Osteoblast (primary cell): ENCODE measurements around the gene FASN. TPM values are rescaled to one million over a fixed set of nuclear protein-coding genes. Genes with fewer than 3 reads are reported as not detected.
A peak's percentile ranks its signal among the peaks of the same experiment; 100 is the strongest.

Source experiments
- DNase-seq: peaks from one replicate; pipeline ENCODE4 v3.0.0; 2011; ENCODE audit warnings: low spot score, mixed read lengths; ENCODE audit not compliant: insufficient read length; ENCODE audit errors: missing footprints
- H2AFZ ChIP-seq: 2 replicates; pipeline ENCODE4 v1.6.0; 2011; ENCODE audit warnings: mild to moderate bottlenecking, low read length
- H3K27ac ChIP-seq: 2 replicates; pipeline ENCODE4 v1.5.1; 2011; ENCODE audit warnings: mild to moderate bottlenecking, low read depth, low read length, moderate library complexity
- H3K27me3 ChIP-seq: 2 replicates; pipeline ENCODE4 v1.6.0; 2012; ENCODE audit warnings: mild to moderate bottlenecking, control low read depth, inconsistent platforms, low read length, moderate library complexity; ENCODE audit not compliant: insufficient read depth
- H3K36me3 ChIP-seq: 2 replicates; pipeline ENCODE4 v1.5.1; 2011; ENCODE audit warnings: mild to moderate bottlenecking, low read length, control low read depth, moderate library complexity; ENCODE audit not compliant: insufficient read depth
- H3K4me1 ChIP-seq: 2 replicates; pipeline ENCODE4 v1.5.1; 2011; ENCODE audit warnings: mild to moderate bottlenecking, low read length, control low read depth, moderate library complexity; ENCODE audit not compliant: insufficient read depth
- H3K4me2 ChIP-seq: 2 replicates; pipeline ENCODE4 v1.6.0; 2011; ENCODE audit warnings: mild to moderate bottlenecking, low read length; ENCODE audit not compliant: insufficient read depth
- H3K4me3 ChIP-seq: fragments of 200-600 bp; sonication (generic); 3 replicates; pipeline ENCODE4 v1.5.1; 2012; ENCODE audit warnings: mild to moderate bottlenecking, low read length, inconsistent platforms; ENCODE audit not compliant: insufficient read depth
- H3K79me2 ChIP-seq: 2 replicates; pipeline ENCODE4 v1.6.0; 2012; ENCODE audit warnings: mild to moderate bottlenecking, low read length, control low read depth, inconsistent platforms; ENCODE audit not compliant: insufficient read depth
- H3K9me3 ChIP-seq: 2 replicates; pipeline ENCODE4 v1.5.1; 2011; ENCODE audit warnings: low read depth, low read length, control low read depth
- H4K20me1 ChIP-seq: 2 replicates; pipeline ENCODE4 v1.6.0; 2012; ENCODE audit warnings: mild to moderate bottlenecking, low read length, control low read depth; ENCODE audit not compliant: insufficient read depth
- total RNA-seq: library from RNA; depleted of rRNA; stranded (reverse); fragments of >200 nt; gene quantifications from 2 replicates; pipeline ENCODE4 v1.2.3, GENCODE V29; 2012
- TF ChIP-seq, protein P1 (sequence below): IDR thresholded peaks from 2 replicates; pipeline ENCODE4 v1.5.1; 2011; ENCODE audit warnings: mild to moderate bottlenecking, low read depth, low read length, moderate library complexity; ENCODE audit errors: extremely low read depth

The FASN gene
- total RNA-seq, 1 donor = 142 TPM

DNA sequence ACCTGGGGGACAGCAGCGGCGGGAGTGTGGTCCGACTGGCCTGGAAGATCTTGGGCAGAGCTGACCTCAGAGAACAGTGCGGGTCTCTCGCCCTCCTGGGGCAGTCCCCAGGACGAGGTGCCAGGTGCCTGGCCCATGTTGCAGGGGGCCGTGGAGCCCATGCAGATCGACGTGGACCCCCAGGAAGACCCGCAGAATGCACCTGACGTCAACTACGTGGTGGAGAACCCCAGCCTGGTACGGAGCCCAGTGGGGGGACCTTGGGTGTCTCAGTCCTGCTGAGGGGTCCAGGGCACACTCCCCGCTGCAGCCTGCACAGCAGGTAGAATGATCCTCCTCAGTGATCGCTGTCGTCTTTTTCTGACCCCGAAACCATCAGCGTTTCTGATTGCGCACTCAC, 44.9 kb downstream of the FASN start:
- Histone ChIP-seq H3K4me1 (peaks cover 12% of the 10 kb centered on the region), H3K36me3 (peaks cover 36% of the 10 kb centered on the region), H3K27me3 (no peaks in the 10 kb centered on the region), H3K27ac (no peak overlapping the region), H3K79me2 (peaks cover 46% of the 10 kb centered on the region), H2AFZ (no peak overlapping the region), H4K20me1 (peaks cover 4% of the 10 kb centered on the region), H3K4me3 (peak overlapping the region; percentile 91), H3K4me2 (peak overlapping the region; percentile 81), H3K9me3 (no peaks in the 10 kb centered on the region)
- TF ChIP-seq, protein P1, sequence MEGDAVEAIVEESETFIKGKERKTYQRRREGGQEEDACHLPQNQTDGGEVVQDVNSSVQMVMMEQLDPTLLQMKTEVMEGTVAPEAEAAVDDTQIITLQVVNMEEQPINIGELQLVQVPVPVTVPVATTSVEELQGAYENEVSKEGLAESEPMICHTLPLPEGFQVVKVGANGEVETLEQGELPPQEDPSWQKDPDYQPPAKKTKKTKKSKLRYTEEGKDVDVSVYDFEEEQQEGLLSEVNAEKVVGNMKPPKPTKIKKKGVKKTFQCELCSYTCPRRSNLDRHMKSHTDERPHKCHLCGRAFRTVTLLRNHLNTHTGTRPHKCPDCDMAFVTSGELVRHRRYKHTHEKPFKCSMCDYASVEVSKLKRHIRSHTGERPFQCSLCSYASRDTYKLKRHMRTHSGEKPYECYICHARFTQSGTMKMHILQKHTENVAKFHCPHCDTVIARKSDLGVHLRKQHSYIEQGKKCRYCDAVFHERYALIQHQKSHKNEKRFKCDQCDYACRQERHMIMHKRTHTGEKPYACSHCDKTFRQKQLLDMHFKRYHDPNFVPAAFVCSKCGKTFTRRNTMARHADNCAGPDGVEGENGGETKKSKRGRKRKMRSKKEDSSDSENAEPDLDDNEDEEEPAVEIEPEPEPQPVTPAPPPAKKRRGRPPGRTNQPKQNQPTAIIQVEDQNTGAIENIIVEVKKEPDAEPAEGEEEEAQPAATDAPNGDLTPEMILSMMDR = no peak
- DNase-seq = peak; percentile 58

DNA sequence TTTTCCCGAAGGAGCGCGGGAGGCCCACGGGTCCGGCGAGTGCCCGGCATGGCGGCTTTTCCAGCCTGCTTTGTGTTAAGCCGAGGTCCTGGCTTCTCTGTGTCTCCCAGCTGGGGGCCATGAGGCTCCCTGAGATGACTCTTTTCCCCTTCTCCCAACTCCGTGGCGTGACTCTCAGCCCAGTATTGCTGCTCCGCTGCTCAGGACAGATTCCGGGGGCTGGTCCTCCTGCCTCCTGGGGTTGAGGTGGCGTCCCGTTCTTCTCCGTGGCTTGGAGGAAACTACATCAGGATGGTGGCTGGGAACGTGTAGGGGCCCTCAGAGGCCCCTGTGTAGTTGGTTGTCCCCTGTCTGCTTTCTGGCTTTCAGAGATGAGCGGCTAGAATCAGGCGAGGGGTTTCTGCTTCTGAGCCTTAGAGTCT, 45.4 kb downstream of the FASN start:
- H3K79me2 ChIP-seq = peaks cover 46% of the 10 kb centered on the region
- H3K4me3 ChIP-seq = peak overlapping the region; percentile 91
- peaks cover 12% of the 10 kb centered on the region for H3K4me1 ChIP-seq
- no peaks in the 10 kb centered on the region for H3K9me3 ChIP-seq
- H3K27ac ChIP-seq = peak overlapping the region; percentile 37
- H3K27me3 ChIP-seq = no peaks in the 10 kb centered on the region
- H3K4me2 ChIP-seq = peak overlapping the region; percentile 81
- peaks cover 41% of the 10 kb centered on the region for H3K36me3 ChIP-seq
- DNase-seq = peak; percentile 97
- TF ChIP-seq, protein P1 = no peak
- peaks cover 4% of the 10 kb centered on the region for H4K20me1 ChIP-seq
- H2AFZ ChIP-seq = no peak overlapping the region

DNA sequence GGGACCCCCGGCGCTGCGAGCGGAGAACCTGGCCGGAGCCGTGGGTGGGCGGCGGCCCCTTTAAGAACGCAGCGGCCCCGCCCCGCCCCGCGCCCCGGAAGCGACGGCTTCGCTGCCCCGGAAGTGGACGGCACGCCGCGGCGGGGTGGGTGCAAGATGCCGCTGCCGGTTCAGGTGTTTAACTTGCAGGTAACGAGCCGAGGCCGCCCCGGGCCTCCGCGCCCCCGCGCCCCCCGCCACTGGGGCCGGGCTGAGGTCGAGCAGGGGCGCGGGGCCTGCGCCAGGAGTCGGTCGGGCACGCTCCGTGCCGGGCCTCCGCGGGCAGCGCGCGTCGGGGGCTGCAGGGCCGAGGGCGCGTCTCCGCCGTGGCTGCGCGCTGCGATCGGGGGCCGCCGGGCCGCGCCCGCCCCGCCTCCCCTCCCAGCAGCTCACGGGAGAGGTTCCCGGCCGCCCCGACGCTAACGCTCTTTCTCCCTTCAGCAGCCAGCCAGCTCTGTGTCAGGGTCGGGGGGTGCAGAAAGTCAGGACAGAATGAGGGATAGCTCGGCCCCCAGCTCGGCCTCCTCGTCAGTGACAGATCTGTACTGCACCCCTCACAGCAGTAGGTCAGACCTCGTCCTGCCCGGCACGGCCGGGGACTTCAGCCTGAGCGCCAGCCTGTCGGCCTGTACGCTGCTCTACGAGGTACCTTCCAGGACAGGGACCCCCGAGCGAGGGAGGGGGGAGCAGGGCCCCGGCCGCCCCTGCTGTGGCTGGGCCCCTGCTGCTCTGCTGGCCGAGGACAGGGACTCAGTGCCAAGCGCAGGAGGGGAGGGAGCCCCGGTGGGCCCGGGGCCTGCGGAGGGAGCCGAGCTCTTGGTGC, 46.0 kb downstream of the FASN start, which contains the start of the genes GPS1 and RFNG:
TSS of gene GPS1 (plus strand) at position 123 of the 862 bp plus-strand sequence. CDS start at position 157, 34 bp downstream.
TSS of gene RFNG (minus strand) at position 36 of the 862 bp plus-strand sequence. CDS start 45 bp downstream, outside the sequence.
- TF ChIP-seq, protein P1 = no peak
- Histone ChIP-seq H3K9me3 (no peaks in the 10 kb centered on the region), H3K27me3 (no peaks in the 10 kb centered on the region), H3K27ac (peak within 1 kb of the TSS; percentile 37), H2AFZ (peak within 1 kb of the TSS; percentile 17), H3K79me2 (peaks cover 46% of the 10 kb centered on the region), H4K20me1 (peaks cover 4% of the 10 kb centered on the region), H3K4me1 (peaks cover 12% of the 10 kb centered on the region), H3K4me2 (peak within 1 kb of the TSS; percentile 81), H3K36me3 (peaks cover 45% of the 10 kb centered on the region), H3K4me3 (peak within 1 kb of the TSS; percentile 91)
- peak; percentile 100 for DNase-seq
